ENCODE measurements around the gene DAZAP1.
"Not testable (repeated sequence)": the region's sequence is repeated elsewhere in the genome, so short reads cannot be mapped to it uniquely, and the experiment has no call there.

The DAZAP1 gene

GRCh38 chr19:1473085-1473851 lies 65.9 kb downstream of the DAZAP1 start:
- DNase-seq (ENCODE audit: low read depth), result no peak

GRCh38 chr19:1474011-1474764 lies 66.8 kb downstream of the DAZAP1 start:
- no peak for DNase-seq (ENCODE audit: low read depth)

GRCh38 chr19:1474765-1475351 lies 67.5 kb downstream of the DAZAP1 start:
- no peak for DNase-seq (ENCODE audit: low read depth)

- DNase-seq (ENCODE audit: low read depth), result no peak
These were observed 68.5 kb downstream of the DAZAP1 start for GRCh38 chr19:1475751-1476437.

- DNase-seq (ENCODE audit: low read depth), result not testable (repeated sequence)
These were observed 69.7 kb downstream of the DAZAP1 start for GRCh38 chr19:1477056-1477455.

GRCh38 chr19:1478934-1479707 lies 71.7 kb downstream of the DAZAP1 start, which contains the start of gene C19orf25:
Gene C19orf25, minus strand, starts transcription at chr19:1479215. Its CDS starts 312 bp downstream, at chr19:1478903.
- DNase-seq (ENCODE audit: low read depth), result peak; percentile 92

GRCh38 chr19:1481224-1481892 lies 74.0 kb downstream of the DAZAP1 start:
- DNase-seq (ENCODE audit: low read depth), result no peak

GRCh38 chr19:1481893-1482360 lies 74.5 kb downstream of the DAZAP1 start:
- no peak for DNase-seq (ENCODE audit: low read depth)

- no peak for DNase-seq (ENCODE audit: low read depth)
These were observed 75.2 kb downstream of the DAZAP1 start for GRCh38 chr19:1482361-1483130.

GRCh38 chr19:1483131-1483978 lies 76.0 kb downstream of the DAZAP1 start:
- no peak for DNase-seq (ENCODE audit: low read depth)

- no peak for DNase-seq (ENCODE audit: low read depth)
These were observed 76.6 kb downstream of the DAZAP1 start for GRCh38 chr19:1483979-1484428.

Measured in activated T-cell treated with anti-CD3 and anti-CD28 coated beads for 48 hours (primary cell).